Glomerular endothelial cell (primary cell): ENCODE results near the gene PGAP6. TPM values are rescaled to one million over a fixed set of nuclear protein-coding genes. Genes with fewer than 3 reads are reported as not detected.
"Not testable (repeated sequence)": the region's sequence is repeated elsewhere in the genome, so short reads cannot be mapped to it uniquely, and the experiment has no call there.

Experiments used
- DNase-seq: peaks from one replicate; pipeline ENCODE4 v3.0.0-alpha.2; 2011; ENCODE audit warnings: low read depth, low spot score; ENCODE audit errors: extremely low read depth
- total RNA-seq: library from RNA; depleted of rRNA; stranded (reverse); fragments of >200 nt; gene quantifications from 2 replicates; pipeline ENCODE4 v1.2.3, GENCODE V29; 2015

PGAP6 gene
- total RNA-seq, 1 donor from 2014 or later, result 197 TPM

DNA sequence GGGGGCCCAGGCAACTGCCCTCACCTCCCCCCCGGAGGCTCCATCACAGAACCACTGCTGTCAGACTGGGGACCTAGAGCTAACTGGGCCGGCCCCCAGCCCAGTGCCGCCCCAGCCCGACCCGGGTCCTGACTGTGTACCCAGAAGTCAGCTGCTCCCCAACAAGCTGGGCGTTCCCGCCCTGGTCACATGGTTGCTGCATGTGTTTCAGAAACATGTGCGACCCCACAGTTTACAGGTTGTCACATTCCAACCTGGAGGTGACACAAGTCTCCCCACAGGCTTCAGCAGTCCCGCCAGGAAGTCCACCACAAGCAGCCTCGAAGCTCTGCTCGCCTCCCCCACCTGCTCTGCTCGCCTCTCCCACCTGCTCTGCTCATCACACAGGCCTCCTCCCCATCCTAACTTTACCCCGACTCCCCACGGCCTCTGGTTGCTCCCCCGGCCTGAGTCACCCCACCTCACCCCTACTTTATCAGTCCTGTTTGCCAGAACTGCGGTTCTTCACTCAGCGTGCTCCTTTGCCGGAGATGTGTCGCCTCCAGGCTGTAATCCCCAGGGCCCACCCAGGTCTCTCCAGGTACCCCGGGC lies 12.4 kb downstream of the PGAP6 start:
- DNase-seq, result no peak

GRCh38 chr16:368388-369158 lies 13.2 kb downstream of the PGAP6 start:
- DNase-seq, result no peak

DNA sequence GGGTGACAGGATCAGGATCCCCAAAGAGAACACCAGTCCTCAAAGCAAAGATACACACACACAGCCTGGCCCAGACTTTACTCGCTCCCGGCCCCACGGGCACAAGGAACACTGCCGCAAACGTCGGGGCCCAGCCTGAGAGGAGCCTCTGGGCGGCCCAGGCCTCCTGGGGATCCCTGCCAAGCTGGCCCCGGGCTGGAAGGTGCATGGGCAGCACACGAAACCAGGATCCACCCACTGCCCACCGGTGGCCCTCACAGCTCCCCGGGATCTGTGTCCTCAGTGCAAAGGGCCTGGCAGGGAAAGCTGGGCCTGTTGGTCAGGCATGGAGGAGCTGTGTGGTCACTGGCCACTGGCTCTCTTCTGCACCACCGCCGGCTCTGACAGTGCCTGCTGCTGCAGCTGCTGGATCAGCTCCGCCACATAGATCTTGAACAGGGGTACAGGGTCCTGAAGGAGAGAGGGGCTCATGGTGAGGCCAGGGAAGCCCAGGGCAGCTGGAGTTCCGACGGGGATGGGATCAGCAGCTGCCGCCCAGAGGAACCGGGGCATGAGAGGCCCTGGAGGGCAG lies 14.4 kb downstream of the PGAP6 start:
- DNase-seq, result no peak

DNA sequence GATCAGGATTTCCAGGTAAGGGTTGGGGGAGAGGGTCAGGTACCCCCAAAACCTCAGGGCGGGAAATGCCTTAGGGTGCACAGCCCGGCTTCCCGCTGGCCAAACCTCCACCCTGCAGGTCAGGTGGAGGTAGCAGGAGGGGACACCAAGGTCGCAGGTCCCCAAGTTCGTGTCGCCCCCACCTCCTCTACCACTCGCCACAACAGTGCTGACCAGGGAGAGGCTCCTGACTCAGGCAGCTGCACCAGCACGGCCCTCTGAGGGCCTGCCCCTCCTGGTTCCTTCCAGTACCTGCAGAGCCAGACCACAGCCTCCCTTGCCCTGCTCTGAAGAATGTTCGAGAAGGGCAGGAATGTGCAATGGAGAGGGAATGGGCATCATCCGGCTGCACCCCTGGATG lies 15.3 kb downstream of the PGAP6 start:
- DNase-seq, result no peak

GRCh38 chr16:364595-365491 lies 16.9 kb downstream of the PGAP6 start:
- no peak for DNase-seq

DNA sequence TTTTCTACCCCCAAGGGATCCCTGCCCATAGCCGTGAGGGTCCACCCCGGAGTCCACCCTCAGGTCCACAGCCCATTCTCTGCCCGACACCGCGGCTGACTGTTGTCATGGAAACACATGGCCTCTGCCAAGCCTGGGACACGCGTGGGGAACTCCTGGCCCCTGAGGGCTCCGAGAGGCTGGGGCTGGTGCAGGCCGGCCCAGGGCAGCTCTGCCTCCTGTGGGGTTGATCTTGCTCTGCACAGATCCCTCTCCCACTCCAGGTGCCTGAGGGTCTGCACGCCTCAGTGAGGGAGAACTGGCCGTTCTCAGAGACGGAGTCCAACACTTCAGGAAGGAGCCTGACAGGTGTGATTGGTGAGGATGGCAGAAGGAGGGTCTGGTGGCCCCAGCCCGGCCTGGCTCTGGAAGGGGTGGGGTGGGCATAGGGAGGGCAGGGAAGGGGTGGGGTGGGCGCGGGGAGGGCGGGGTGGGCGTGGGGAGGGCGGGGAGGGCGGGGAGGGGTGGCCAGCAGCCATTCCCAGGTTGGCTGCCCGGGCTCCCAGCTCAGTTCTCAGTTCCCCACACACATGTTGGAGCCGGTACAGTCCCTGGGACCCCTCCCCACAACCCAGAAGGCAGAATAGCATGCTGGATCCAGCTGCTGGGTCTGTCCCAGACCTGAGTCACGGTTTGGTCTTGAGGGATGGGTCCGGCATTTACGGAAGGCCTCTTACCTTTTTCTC lies 17.9 kb downstream of the PGAP6 start:
- DNase-seq, result no peak

DNA sequence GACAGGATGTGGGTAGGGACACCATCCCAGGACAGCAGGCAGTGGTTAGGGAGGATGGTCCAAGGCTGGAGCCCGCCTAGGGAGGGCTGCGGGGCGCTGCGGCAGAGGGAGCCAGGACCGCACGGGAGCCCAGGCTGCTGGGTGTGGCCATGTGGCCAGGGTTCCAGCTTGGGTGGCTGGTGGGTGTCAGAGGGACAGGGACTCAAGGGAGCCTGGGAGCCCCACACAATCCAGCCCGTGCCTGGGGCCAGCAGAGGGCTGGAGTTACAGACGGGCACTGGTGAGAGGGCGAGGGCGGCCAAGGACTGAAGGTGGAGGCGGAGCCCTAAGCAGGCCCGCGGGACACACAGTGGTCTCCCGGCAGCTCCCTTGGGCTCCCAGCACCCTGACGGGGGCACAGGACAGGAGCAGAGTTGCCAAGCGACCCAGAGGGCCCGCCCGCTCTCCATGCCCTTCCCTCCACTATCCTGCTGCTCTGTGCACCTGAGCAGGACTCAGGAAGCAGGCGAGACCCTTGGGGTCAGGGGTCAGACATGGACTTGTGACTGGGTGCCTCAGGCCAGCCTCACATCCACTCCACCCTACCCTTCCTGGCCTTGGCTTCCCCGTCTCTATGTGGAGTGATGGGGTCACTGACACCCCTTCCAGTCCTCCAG lies 18.5 kb downstream of the PGAP6 start:
- DNase-seq, result no peak

- not testable (repeated sequence) for DNase-seq
Measured at GRCh38 chr16:362702-362999, 19.1 kb downstream of the PGAP6 start.

DNA sequence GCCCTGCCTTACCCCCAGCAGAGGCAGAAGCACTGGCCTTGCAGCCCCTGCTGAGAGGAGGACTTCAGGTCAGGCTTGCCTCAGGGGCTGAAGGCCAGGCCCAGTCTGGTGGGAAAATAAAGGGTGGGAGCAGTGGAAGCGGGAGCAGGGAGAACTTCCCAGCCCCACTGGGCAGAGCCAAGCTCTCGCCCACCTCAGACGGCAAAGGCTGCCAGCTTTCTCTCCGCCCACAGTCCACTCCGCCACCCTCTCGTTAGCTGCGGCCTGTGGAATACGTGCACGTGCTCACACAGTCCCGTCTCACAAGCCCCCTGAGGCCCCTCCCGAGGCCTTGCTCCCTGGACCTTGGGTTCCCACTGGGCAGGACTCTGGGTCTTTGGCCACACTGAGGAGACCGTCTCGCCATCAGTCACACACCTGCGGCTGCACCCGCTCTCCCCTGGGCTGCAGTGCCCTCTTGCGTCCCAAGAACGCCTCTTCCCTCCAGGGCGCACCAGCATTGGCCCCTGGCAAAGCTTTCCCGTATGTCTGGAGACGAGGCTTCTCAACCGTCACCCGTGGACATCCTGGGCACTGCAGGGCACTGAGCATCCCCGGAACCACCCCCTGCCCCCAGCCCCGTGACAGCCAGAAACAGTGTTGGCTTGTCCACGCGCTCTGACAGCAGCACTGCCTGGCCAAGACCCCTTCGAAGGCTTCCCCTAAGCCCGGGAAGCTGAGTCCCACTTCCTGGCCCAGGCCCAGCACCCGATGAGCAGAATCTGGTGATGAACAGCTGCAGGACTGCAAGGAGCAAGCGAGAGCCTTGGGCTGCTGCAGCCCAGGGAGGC lies 19.7 kb downstream of the PGAP6 start:
- no peak for DNase-seq

- DNase-seq, result no peak
Measured at GRCh38 chr16:361341-361871, 20.4 kb downstream of the PGAP6 start.

GRCh38 chr16:360698-361336 lies 21.0 kb downstream of the PGAP6 start:
- no peak for DNase-seq

- no peak for DNase-seq
Measured at GRCh38 chr16:359871-360697, 21.7 kb downstream of the PGAP6 start.

- DNase-seq, result no peak
Measured at GRCh38 chr16:359067-359763, 22.6 kb downstream of the PGAP6 start.

DNA sequence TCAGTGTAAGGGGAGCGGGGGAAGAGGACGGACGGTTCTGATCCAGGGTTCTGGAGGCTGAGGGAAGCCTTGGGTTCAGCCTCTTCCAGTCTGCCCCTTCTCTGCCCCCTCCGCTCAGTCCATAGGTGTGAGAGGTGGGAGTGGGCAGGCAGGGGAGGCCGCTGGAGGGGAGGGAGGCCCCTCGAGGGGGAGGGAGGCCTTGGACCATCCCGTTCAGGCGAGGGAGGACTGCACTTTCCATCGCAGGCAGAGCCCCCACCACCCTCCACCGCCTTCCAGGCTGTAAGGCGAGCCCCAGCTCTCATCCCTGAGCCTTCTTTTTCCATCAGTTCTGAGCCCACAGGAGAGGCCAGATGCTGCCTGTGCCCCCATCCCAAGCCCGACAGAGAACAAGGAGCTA lies 25.0 kb downstream of the PGAP6 start:
- no peak for DNase-seq

DNA sequence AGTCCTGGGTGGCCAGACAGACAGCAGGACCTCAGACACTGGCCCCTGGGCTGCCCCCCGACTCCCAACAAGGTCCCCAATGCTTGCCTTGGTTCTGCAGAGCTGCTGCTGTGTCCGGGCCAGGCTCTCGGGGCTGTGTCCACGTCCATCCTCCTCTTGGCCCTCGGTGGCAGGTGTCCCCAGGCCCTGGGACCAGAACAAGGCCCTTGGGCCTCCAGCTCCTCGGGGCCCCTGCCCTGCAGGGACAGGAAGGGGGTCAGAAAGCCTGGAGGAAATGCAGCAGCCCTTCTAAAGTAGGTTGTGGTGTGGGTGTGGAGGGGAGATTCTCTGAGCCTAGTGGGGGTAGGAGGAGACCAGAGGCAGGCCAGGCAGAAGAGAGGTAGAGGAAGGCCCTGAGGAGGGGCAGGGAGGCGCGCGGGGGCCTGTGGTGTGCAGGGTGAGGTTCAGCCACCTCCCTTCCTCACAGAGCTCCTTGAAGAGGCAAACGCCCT lies 26.8 kb downstream of the PGAP6 start:
- no peak for DNase-seq

GRCh38 chr16:354291-354881 lies 27.4 kb downstream of the PGAP6 start:
- no peak for DNase-seq
